CD14-positive monocyte (primary cell): ENCODE measurements around the gene MAP6D1. TPM values are rescaled to one million over a fixed set of nuclear protein-coding genes. Genes with fewer than 3 reads are reported as not detected.

Experiments used
- DNase-seq, 3 donors: peaks; one replicate each; pipeline ENCODE4 v3.0.0-alpha.2; 2011 to 2022
- H2AFZ ChIP-seq: 2 replicates; pipeline ENCODE4 v1.6.0; 2012; ENCODE audit warnings: mild to moderate bottlenecking, low read depth, low read length, inconsistent platforms; ENCODE audit not compliant: insufficient read depth, poor library complexity, severe bottlenecking
- H3K27ac ChIP-seq, 2 donors: 1 replicate in 1 of 2; 2 replicates in 1 of 2; pipeline ENCODE4 v1.5.1; 2012 to 2013; ENCODE audit warnings: low read length in 2 of 2, control low read depth in 1 of 2, inconsistent platforms in 1 of 2, low read depth in 1 of 2, mild to moderate bottlenecking in 1 of 2
- H3K27me3 ChIP-seq, 2 donors: one replicate each; pipeline versions ENCODE4 v1.6.0 to v1.6.1; 2011 to 2013; ENCODE audit warnings: low read length in 2 of 2; ENCODE audit not compliant: control insufficient read depth in 2 of 2, insufficient read depth in 2 of 2
- H3K36me3 ChIP-seq, 2 donors: replicated peaks in 1 of 2; 1 replicate in 1 of 2; 2 replicates in 1 of 2; pipeline versions ENCODE4 v1.5.1 to v1.6.1; 2012 to 2013; ENCODE audit warnings: low read length in 2 of 2, control low read depth in 1 of 2, inconsistent platforms in 1 of 2, mild to moderate bottlenecking in 1 of 2; ENCODE audit not compliant: insufficient read depth in 2 of 2, control insufficient read depth in 1 of 2
- H3K4me1 ChIP-seq, 2 donors: 1 replicate in 1 of 2; 2 replicates in 1 of 2; pipeline versions ENCODE4 v1.5.1 to v1.6.1; 2012 to 2013; ENCODE audit warnings: low read length in 2 of 2, control low read depth in 1 of 2, inconsistent platforms in 1 of 2, mild to moderate bottlenecking in 1 of 2, moderate library complexity in 1 of 2; ENCODE audit not compliant: insufficient read depth in 2 of 2, control insufficient read depth in 1 of 2
- H3K4me2 ChIP-seq: replicated peaks from 2 replicates; pipeline ENCODE3; 2012; ENCODE audit warnings: low read length, moderate library complexity, mild to moderate bottlenecking; ENCODE audit not compliant: poor library complexity, severe bottlenecking; ENCODE audit errors: extremely low read depth
- H3K4me3 ChIP-seq, 3 experiments: fragments of 200-600 bp in 1 of 3; sonication (generic) in 1 of 3; replicated peaks in 1 of 3; 1 replicate in 2 of 3; 2 replicates in 1 of 3; pipeline ENCODE4 v1.5.1; 2011 to 2013; ENCODE audit warnings: low read length in 3 of 3, mild to moderate bottlenecking in 3 of 3, control low read depth in 2 of 3, low read depth in 2 of 3, inconsistent platforms in 1 of 3, moderate library complexity in 1 of 3
- H3K79me2 ChIP-seq: 2 replicates; pipeline ENCODE4 v1.6.0; 2012; ENCODE audit warnings: mild to moderate bottlenecking, control low read depth, inconsistent platforms, low read length, moderate library complexity; ENCODE audit not compliant: insufficient read depth
- H3K9ac ChIP-seq: 2 replicates; pipeline ENCODE4 v1.6.0; 2017; ENCODE audit warnings: low read length, mild to moderate bottlenecking; ENCODE audit not compliant: insufficient read depth, poor library complexity, severe bottlenecking
- H3K9me3 ChIP-seq, 2 donors: replicated peaks in 1 of 2; 1 replicate in 1 of 2; 2 replicates in 1 of 2; pipeline versions ENCODE4 v1.5.1 to v1.6.1; 2012 to 2013; ENCODE audit warnings: low read length in 2 of 2, control low read depth in 1 of 2; ENCODE audit not compliant: control insufficient read depth in 1 of 2, insufficient read depth in 1 of 2
- H4K20me1 ChIP-seq: 2 replicates; pipeline ENCODE4 v1.6.0; 2012; ENCODE audit warnings: mild to moderate bottlenecking, low read length, control low read depth, moderate library complexity; ENCODE audit not compliant: insufficient read depth
- H3K27ac Mint-ChIP-seq, 7 donors: one replicate each; pipeline ENCODE4 v1.8.0; 2020; ENCODE audit warnings: mild to moderate bottlenecking in 7 of 7, mixed read lengths in 7 of 7, moderate library complexity in 6 of 7, inconsistent platforms in 2 of 7
- H3K27me3 Mint-ChIP-seq, 3 donors: one replicate each; pipeline ENCODE4 v1.8.0; 2021 to 2022; ENCODE audit warnings: low read depth in 3 of 3, mild to moderate bottlenecking in 3 of 3, mixed read lengths in 3 of 3, moderate library complexity in 3 of 3, inconsistent platforms in 1 of 3
- H3K36me3 Mint-ChIP-seq, 2 donors: one replicate each; pipeline ENCODE4 v1.8.0; 2020; ENCODE audit warnings: mixed read lengths in 2 of 2, inconsistent platforms in 1 of 2, mild to moderate bottlenecking in 1 of 2
- H3K4me1 Mint-ChIP-seq: one replicate; pipeline ENCODE4 v1.8.0; 2020; ENCODE audit warnings: mild to moderate bottlenecking, mixed read lengths
- H3K4me3 Mint-ChIP-seq, 2 donors: one replicate each; pipeline ENCODE4 v1.8.0; 2020; ENCODE audit warnings: mild to moderate bottlenecking in 2 of 2, mixed read lengths in 2 of 2, moderate library complexity in 1 of 2
- H3K9me3 Mint-ChIP-seq, 7 donors: one replicate each; pipeline ENCODE4 v1.8.0; 2020 to 2022; ENCODE audit warnings: mixed read lengths in 7 of 7, mild to moderate bottlenecking in 6 of 7, moderate library complexity in 6 of 7, inconsistent platforms in 2 of 7
- WGBS: methylation state at CpG from one replicate; pipeline ENCODE4 v1.1.5; 2013; ENCODE audit warnings: missing lambda C conversion rate; ENCODE audit not compliant: insufficient coverage; 5-methylcytosine and 5-hydroxymethylcytosine counted together
- intact Hi-C, 2 donors: fragments of 100-400 bp; cut with micrococcal nuclease; formaldehyde crosslinking; loops; one replicate each; pipeline versions ENCODE4 v1.15.0 to v1.15.1; 2023
- polyA plus RNA-seq, 3 donors: library from polyadenylated mRNA; depleted of rRNA in 1 of 3; unstranded in 2 of 3; stranded (reverse) in 1 of 3; fragments of 300-500 nt in 2 of 3; fragments of >200 nt in 1 of 3; fragmentation: Illumina TruSeq in 2 of 3; gene quantifications; 1 replicate in 2 of 3; 2 replicates in 1 of 3; pipeline ENCODE4 v1.2.3, GENCODE V29; 2012 to 2021
- TF ChIP-seq, protein P1 (sequence below): fragments of 200-600 bp; IDR thresholded peaks from one replicate; pipeline ENCODE4 v1.8.0; 2022; ENCODE audit warnings: antibody characterized with exemption, mild to moderate bottlenecking

Gene MAP6D1
- polyA plus RNA-seq, 3 donors: 0.18 to 0.35 TPM; not detected in 1

DNA sequence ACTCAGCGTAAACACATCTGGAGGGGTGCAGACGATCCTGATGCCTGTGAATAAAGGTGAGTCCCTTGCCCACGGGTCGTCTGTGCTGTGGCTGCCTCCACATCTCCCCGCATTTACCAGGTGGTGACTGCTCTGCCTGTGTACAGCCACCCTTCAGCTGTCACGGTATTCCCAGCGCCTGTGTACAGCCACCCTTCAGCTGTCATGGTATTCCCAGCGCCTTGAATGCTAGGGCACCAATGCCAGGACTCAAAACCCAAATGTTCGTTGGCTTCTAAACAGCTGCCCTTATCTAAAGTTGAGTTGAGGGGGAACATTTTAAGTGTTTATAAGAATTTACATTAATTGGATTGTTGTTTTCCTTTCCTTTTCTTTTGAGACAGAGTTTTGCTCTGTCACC, 27.4 kb downstream of the MAP6D1 start:
- Histone ChIP-seq H3K36me3 (peaks cover 75 to 82% of the 10 kb centered on the region in 2 donors), H3K79me2 (no peaks in the 10 kb centered on the region), H3K27me3 (no peaks in the 10 kb centered on the region), H3K4me3 (no peak overlapping the region), H3K4me2 (no peak overlapping the region), H2AFZ (no peak overlapping the region), H3K9me3 (no peaks in the 10 kb centered on the region), H3K27ac (peak overlapping the region in 1 of 2 donors; percentile 31), H4K20me1 (peaks cover 4% of the 10 kb centered on the region), H3K9ac (no peak overlapping the region), H3K4me1 (no peaks in the 10 kb centered on the region)
- peaks cover 68 to 95% of the 10 kb centered on the region in 2 donors for H3K36me3 Mint-ChIP-seq
- TF ChIP-seq, protein P1, sequence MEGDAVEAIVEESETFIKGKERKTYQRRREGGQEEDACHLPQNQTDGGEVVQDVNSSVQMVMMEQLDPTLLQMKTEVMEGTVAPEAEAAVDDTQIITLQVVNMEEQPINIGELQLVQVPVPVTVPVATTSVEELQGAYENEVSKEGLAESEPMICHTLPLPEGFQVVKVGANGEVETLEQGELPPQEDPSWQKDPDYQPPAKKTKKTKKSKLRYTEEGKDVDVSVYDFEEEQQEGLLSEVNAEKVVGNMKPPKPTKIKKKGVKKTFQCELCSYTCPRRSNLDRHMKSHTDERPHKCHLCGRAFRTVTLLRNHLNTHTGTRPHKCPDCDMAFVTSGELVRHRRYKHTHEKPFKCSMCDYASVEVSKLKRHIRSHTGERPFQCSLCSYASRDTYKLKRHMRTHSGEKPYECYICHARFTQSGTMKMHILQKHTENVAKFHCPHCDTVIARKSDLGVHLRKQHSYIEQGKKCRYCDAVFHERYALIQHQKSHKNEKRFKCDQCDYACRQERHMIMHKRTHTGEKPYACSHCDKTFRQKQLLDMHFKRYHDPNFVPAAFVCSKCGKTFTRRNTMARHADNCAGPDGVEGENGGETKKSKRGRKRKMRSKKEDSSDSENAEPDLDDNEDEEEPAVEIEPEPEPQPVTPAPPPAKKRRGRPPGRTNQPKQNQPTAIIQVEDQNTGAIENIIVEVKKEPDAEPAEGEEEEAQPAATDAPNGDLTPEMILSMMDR: no peak
- H3K27ac Mint-ChIP-seq: peak overlapping the region in 2 of 7 donors; percentile 8 to 67
- no peaks in the 10 kb centered on the region for H3K4me1 Mint-ChIP-seq
- no peak for DNase-seq
- H3K27me3 Mint-ChIP-seq: no peaks in the 10 kb centered on the region
- no peaks in the 10 kb centered on the region for H3K9me3 Mint-ChIP-seq
- intact Hi-C loops: no loop called here
- 99% methylated on average over 8 of the region's 9 CpGs for WGBS
- H3K4me3 Mint-ChIP-seq: no peak overlapping the region

- Mint-ChIP-seq H3K4me3 (no peak overlapping the region), H3K27ac (peak overlapping the region in 1 of 7 donors; percentile 0), H3K4me1 (no peaks in the 10 kb centered on the region), H3K27me3 (no peaks in the 10 kb centered on the region), H3K36me3 (peaks cover 66 to 92% of the 10 kb centered on the region in 2 donors), H3K9me3 (no peaks in the 10 kb centered on the region)
- Histone ChIP-seq H3K27ac (no peak overlapping the region), H3K4me2 (no peak overlapping the region), H3K9ac (no peak overlapping the region), H4K20me1 (peaks cover 4% of the 10 kb centered on the region), H3K27me3 (no peaks in the 10 kb centered on the region), H3K4me1 (no peaks in the 10 kb centered on the region), H3K79me2 (no peaks in the 10 kb centered on the region), H3K4me3 (no peak overlapping the region), H3K36me3 (peaks cover 71 to 82% of the 10 kb centered on the region in 2 donors), H3K9me3 (no peaks in the 10 kb centered on the region), H2AFZ (no peak overlapping the region)
- DNase-seq: no peak
- WGBS: 100% methylated on average over 3 of the region's 6 CpGs
- intact Hi-C loops: no loop called here
- TF ChIP-seq, protein P1: no peak
Measured at GRCh38 chr3:183796372-183796771, 29.0 kb downstream of the MAP6D1 start.
